Neural cell (in vitro differentiated cells): ENCODE data around the gene PCNX1. TPM values are rescaled to one million over a fixed set of nuclear protein-coding genes. Genes with fewer than 3 reads are reported as not detected.
A peak's percentile ranks its signal among the peaks of the same experiment; 100 is the strongest.

Experiments
- H2AFZ ChIP-seq: fragments of 200-600, 300-800 bp; sonication (generic), shearing (Covaris generic); 2 replicates; pipeline ENCODE4 v1.6.0; 2014; ENCODE audit warnings: low read depth, mild to moderate bottlenecking, antibody characterized with exemption, low read length, moderate library complexity
- H3F3A ChIP-seq: fragments of 200-600 bp; shearing (Covaris generic); 2 replicates; pipeline ENCODE4 v1.6.1; 2016; ENCODE audit warnings: mild to moderate bottlenecking, moderate library complexity, mixed read lengths, antibody characterized with exemption, low read length; ENCODE audit not compliant: insufficient read depth, poor library complexity, severe bottlenecking
- H3K27ac ChIP-seq: fragments of 200-600, 300-800 bp; sonication (generic), shearing (Covaris generic); 2 replicates; pipeline ENCODE4 v1.5.1; 2014; ENCODE audit warnings: mild to moderate bottlenecking, low read length, moderate library complexity
- H3K27me3 ChIP-seq: fragments of 300-800, 200-600 bp; sonication (generic), shearing (Covaris generic); 2 replicates; pipeline ENCODE4 v1.6.0; 2014; ENCODE audit warnings: mild to moderate bottlenecking, low read depth, low read length, moderate library complexity; ENCODE audit not compliant: insufficient read depth
- H3K36me3 ChIP-seq: fragments of 300-800, 200-600 bp; sonication (generic), shearing (Covaris generic); 2 replicates; pipeline ENCODE4 v1.5.1; 2014; ENCODE audit warnings: mild to moderate bottlenecking, antibody characterized with exemption, low read length, moderate library complexity; ENCODE audit not compliant: insufficient read depth
- H3K4me2 ChIP-seq: fragments of 300-800, 200-600 bp; sonication (generic), shearing (Covaris generic); 2 replicates; pipeline ENCODE4 v1.6.0; 2014; ENCODE audit warnings: mild to moderate bottlenecking, low read length
- H3K4me3 ChIP-seq: fragments of 300-800, 200-600 bp; sonication (generic), shearing (Covaris generic); 2 replicates; pipeline ENCODE4 v1.5.1; 2014; ENCODE audit warnings: mild to moderate bottlenecking, low read length, moderate library complexity
- H3K79me2 ChIP-seq: fragments of 200-600 bp; shearing (Covaris generic); replicated peaks from 2 replicates; pipeline ENCODE4 v1.6.0; 2014; ENCODE audit warnings: mild to moderate bottlenecking, low read length, moderate library complexity; ENCODE audit not compliant: insufficient read depth
- H3K9ac ChIP-seq: fragments of 300-800, 200-600 bp; sonication (generic), shearing (Covaris generic); 2 replicates; pipeline ENCODE4 v1.6.1; 2016; ENCODE audit warnings: mild to moderate bottlenecking, low read length, mixed read lengths
- H3K9me2 ChIP-seq: fragments of 200-600 bp; shearing (Covaris generic); 2 replicates; pipeline ENCODE4 v1.6.1; 2016; ENCODE audit warnings: mild to moderate bottlenecking, low read length, mixed read lengths; ENCODE audit not compliant: insufficient read depth
- H3K9me3 ChIP-seq: fragments of 200-600, 300-800 bp; sonication (generic), shearing (Covaris generic); 2 replicates; pipeline ENCODE4 v1.6.1; 2016; ENCODE audit warnings: mild to moderate bottlenecking, mixed run types, low read length, moderate library complexity, mixed read lengths
- H4K20me1 ChIP-seq: fragments of 200-600 bp; shearing (Covaris generic); 2 replicates; pipeline ENCODE4 v1.6.1; 2016; ENCODE audit warnings: mild to moderate bottlenecking, mixed run types; ENCODE audit not compliant: insufficient read depth
- EP300 ChIP-seq: fragments of 450-650 bp; conservative IDR thresholded peaks from 2 replicates; pipeline ENCODE4 v1.6.1; 2014; ENCODE audit warnings: antibody characterized with exemption, mild to moderate bottlenecking, moderate library complexity; ENCODE audit not compliant: poor library complexity, severe bottlenecking
- EZH2 ChIP-seq: fragments of 200-600, 300-800 bp; shearing (Covaris generic), sonication (generic); IDR thresholded peaks from 2 replicates; pipeline ENCODE4 v1.6.1; 2014; ENCODE audit warnings: antibody characterized with exemption, low read length, borderline replicate concordance, mild to moderate bottlenecking; ENCODE audit not compliant: insufficient read depth, poor library complexity, severe bottlenecking
- MXI1 ChIP-seq: fragments of 450-650 bp; conservative IDR thresholded peaks from 2 replicates; pipeline ENCODE4 v1.6.1; 2014; ENCODE audit warnings: antibody characterized with exemption, mild to moderate bottlenecking; ENCODE audit not compliant: poor library complexity, severe bottlenecking
- POLR2AphosphoS5 ChIP-seq: IDR thresholded peaks from 2 replicates; pipeline ENCODE4 v1.6.1; 2012
- RAD21 ChIP-seq: fragments of 450-650 bp; conservative IDR thresholded peaks from 2 replicates; pipeline ENCODE4 v1.6.1; 2014; ENCODE audit warnings: antibody characterized with exemption, mild to moderate bottlenecking, moderate library complexity
- SMC3 ChIP-seq: fragments of 450-650 bp; conservative IDR thresholded peaks from 2 replicates; pipeline ENCODE4 v1.6.1; 2014; ENCODE audit warnings: antibody characterized with exemption, mild to moderate bottlenecking, moderate library complexity; ENCODE audit not compliant: poor library complexity
- TAF1 ChIP-seq: IDR thresholded peaks from 2 replicates; pipeline ENCODE4 v1.6.1; 2012; ENCODE audit warnings: low read depth
- polyA plus RNA-seq: library from polyadenylated mRNA; depleted of rRNA; stranded (reverse); fragments of >200 nt; gene quantifications from 2 replicates; pipeline ENCODE4 v1.2.3, GENCODE V29; 2014
- TF ChIP-seq, protein P1 (sequence below): fragments of 450-650 bp; IDR thresholded peaks from 2 replicates; pipeline ENCODE4 v1.5.1; 2014; ENCODE audit warnings: antibody characterized with exemption, mild to moderate bottlenecking, moderate library complexity; ENCODE audit not compliant: poor library complexity, severe bottlenecking
- TF ChIP-seq, protein P2 (sequence below): IDR thresholded peaks from 2 replicates; pipeline ENCODE4 v1.6.1; 2012; ENCODE audit warnings: borderline replicate concordance

Gene PCNX1
- polyA plus RNA-seq, 1 donor from 2014 or later = 23.7 TPM

DNA sequence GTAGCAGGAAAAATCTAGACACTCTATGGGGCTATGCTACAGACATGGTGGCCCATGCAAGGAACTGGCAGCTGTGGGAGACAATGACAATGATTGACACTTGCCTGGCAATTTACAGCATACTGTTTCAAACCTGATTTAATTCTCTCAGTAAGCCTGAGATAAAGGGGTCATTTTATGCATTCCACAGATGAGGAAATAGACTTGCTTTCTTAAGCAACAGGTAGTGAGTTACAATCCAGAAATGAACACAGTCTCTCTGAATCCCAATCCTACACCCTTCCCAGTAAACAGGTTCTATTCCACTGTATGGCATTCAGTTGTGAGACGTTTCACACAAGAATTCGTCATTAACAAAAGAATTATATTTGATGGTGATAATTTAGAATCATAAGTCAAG is 15.5 kb upstream of the PCNX1 start:
- no peak overlapping the region for H3K27ac ChIP-seq
- no peak overlapping the region for H2AFZ ChIP-seq
- TF ChIP-seq EP300 = peak; percentile 23
- no peak for TF ChIP-seq POLR2AphosphoS5
- peaks cover 7% of the 10 kb centered on the region for H3F3A ChIP-seq
- H3K27me3 ChIP-seq = no peaks in the 10 kb centered on the region
- H3K9me2 ChIP-seq = no peaks in the 10 kb centered on the region
- H3K79me2 ChIP-seq = no peaks in the 10 kb centered on the region
- no peak overlapping the region for H3K4me3 ChIP-seq
- H3K36me3 ChIP-seq = no peaks in the 10 kb centered on the region
- H3K4me2 ChIP-seq = no peak overlapping the region
- H3K9ac ChIP-seq = no peak overlapping the region
- H3K9me3 ChIP-seq = no peaks in the 10 kb centered on the region
- H4K20me1 ChIP-seq = no peaks in the 10 kb centered on the region

DNA sequence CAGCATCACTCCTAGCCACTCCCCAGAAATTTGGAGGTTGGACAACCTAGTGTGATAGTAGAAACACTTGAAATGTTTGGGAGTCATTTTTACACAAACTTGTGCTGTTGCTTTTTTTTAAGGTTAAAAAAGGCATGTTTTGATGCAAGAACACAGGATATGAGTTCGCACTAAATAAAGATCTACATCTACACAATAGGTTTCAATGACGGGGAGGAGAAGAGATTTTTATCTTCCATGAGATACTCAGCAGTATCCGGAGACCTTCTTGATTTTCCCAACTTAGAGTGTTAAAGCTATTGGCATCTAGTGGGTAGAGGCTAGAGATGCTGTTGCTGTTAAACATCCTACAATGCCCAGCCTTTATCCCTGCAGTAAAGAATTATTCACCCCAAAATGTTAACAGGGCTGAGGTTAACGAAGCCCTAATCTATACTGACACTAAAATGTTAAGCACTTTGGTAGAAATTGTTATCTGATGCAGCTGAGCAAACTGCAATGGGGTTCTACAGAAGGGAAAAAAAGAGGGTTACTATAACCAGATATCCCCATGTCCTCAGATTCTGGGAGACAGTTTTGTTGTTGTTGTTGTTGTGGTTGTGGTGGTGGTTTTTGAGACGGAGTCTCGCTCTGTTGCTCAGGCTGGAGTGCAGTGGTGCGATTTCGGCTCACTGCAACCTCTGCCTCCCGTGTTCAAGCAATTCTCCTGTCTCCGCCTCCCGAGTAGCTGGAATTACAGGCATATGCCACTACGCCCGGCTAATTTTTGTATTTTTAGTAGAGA is 14.0 kb upstream of the PCNX1 start:
- H3K27ac ChIP-seq = no peak overlapping the region
- no peak overlapping the region for H3K4me3 ChIP-seq
- H3K9ac ChIP-seq = no peak overlapping the region
- H3K36me3 ChIP-seq = no peaks in the 10 kb centered on the region
- H3K9me2 ChIP-seq = no peaks in the 10 kb centered on the region
- H2AFZ ChIP-seq = no peak overlapping the region
- H3K9me3 ChIP-seq = no peaks in the 10 kb centered on the region
- peaks cover 7% of the 10 kb centered on the region for H3F3A ChIP-seq
- no peak overlapping the region for H3K4me2 ChIP-seq
- TF ChIP-seq EZH2 = no peak
- no peak for TF ChIP-seq SMC3
- TF ChIP-seq MXI1 = no peak
- TF ChIP-seq RAD21 = no peak
- no peak for TF ChIP-seq TAF1
- TF ChIP-seq, protein P1, sequence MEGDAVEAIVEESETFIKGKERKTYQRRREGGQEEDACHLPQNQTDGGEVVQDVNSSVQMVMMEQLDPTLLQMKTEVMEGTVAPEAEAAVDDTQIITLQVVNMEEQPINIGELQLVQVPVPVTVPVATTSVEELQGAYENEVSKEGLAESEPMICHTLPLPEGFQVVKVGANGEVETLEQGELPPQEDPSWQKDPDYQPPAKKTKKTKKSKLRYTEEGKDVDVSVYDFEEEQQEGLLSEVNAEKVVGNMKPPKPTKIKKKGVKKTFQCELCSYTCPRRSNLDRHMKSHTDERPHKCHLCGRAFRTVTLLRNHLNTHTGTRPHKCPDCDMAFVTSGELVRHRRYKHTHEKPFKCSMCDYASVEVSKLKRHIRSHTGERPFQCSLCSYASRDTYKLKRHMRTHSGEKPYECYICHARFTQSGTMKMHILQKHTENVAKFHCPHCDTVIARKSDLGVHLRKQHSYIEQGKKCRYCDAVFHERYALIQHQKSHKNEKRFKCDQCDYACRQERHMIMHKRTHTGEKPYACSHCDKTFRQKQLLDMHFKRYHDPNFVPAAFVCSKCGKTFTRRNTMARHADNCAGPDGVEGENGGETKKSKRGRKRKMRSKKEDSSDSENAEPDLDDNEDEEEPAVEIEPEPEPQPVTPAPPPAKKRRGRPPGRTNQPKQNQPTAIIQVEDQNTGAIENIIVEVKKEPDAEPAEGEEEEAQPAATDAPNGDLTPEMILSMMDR = no peak
- no peak for TF ChIP-seq EP300
- no peak for TF ChIP-seq POLR2AphosphoS5
- TF ChIP-seq, protein P2, sequence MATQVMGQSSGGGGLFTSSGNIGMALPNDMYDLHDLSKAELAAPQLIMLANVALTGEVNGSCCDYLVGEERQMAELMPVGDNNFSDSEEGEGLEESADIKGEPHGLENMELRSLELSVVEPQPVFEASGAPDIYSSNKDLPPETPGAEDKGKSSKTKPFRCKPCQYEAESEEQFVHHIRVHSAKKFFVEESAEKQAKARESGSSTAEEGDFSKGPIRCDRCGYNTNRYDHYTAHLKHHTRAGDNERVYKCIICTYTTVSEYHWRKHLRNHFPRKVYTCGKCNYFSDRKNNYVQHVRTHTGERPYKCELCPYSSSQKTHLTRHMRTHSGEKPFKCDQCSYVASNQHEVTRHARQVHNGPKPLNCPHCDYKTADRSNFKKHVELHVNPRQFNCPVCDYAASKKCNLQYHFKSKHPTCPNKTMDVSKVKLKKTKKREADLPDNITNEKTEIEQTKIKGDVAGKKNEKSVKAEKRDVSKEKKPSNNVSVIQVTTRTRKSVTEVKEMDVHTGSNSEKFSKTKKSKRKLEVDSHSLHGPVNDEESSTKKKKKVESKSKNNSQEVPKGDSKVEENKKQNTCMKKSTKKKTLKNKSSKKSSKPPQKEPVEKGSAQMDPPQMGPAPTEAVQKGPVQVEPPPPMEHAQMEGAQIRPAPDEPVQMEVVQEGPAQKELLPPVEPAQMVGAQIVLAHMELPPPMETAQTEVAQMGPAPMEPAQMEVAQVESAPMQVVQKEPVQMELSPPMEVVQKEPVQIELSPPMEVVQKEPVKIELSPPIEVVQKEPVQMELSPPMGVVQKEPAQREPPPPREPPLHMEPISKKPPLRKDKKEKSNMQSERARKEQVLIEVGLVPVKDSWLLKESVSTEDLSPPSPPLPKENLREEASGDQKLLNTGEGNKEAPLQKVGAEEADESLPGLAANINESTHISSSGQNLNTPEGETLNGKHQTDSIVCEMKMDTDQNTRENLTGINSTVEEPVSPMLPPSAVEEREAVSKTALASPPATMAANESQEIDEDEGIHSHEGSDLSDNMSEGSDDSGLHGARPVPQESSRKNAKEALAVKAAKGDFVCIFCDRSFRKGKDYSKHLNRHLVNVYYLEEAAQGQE = no peak
- no peaks in the 10 kb centered on the region for H3K79me2 ChIP-seq
- H3K27me3 ChIP-seq = no peaks in the 10 kb centered on the region
- no peaks in the 10 kb centered on the region for H4K20me1 ChIP-seq
